ENCODE measurements around the gene KLHDC1.
"Not testable (repeated sequence)": the region's sequence is repeated elsewhere in the genome, so short reads cannot be mapped to it uniquely, and the experiment has no call there.

GRCh38 chr14:49657500-49657899 is 35.4 kb upstream of the KLHDC1 start:
- TF ChIP-seq, protein P1, sequence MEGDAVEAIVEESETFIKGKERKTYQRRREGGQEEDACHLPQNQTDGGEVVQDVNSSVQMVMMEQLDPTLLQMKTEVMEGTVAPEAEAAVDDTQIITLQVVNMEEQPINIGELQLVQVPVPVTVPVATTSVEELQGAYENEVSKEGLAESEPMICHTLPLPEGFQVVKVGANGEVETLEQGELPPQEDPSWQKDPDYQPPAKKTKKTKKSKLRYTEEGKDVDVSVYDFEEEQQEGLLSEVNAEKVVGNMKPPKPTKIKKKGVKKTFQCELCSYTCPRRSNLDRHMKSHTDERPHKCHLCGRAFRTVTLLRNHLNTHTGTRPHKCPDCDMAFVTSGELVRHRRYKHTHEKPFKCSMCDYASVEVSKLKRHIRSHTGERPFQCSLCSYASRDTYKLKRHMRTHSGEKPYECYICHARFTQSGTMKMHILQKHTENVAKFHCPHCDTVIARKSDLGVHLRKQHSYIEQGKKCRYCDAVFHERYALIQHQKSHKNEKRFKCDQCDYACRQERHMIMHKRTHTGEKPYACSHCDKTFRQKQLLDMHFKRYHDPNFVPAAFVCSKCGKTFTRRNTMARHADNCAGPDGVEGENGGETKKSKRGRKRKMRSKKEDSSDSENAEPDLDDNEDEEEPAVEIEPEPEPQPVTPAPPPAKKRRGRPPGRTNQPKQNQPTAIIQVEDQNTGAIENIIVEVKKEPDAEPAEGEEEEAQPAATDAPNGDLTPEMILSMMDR (conservative IDR thresholded peaks at IDR 0.05; ENCODE audit: low read length), result not testable (repeated sequence)
- TF ChIP-seq EZH2phosphoT487 (IDR thresholded peaks at IDR 0.05; ENCODE audit: borderline replicate concordance, low read depth, low read length), result not testable (repeated sequence)
